ENCODE measurements around the gene APH1B. TPM values are rescaled to one million over a fixed set of nuclear protein-coding genes. Genes with fewer than 3 reads are reported as not detected.

Gene APH1B
- total and polyA plus RNA-seq, 2 experiments from 2014 or later: 19.9 to 29.8 TPM

DNA sequence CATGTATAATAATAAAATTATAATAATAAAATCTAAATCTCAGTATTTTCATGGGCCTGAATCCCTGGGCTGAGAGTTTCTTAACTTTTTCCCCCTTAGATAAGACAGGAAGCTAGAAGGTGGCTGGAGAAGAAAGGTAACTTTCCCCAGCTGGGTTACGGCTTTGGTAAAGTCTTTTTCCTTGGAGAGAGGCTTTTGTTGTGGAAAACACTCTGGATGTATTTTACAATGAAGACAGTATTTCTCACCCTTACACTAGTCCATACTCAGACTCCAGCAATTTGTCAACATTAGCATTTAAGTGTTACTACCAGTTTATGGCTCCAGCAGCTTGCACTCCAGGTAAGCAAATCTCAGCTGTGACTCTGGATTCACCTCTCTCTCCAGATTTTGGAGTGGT lies 34.9 kb downstream of the APH1B start:
- TF ChIP-seq, protein P1, sequence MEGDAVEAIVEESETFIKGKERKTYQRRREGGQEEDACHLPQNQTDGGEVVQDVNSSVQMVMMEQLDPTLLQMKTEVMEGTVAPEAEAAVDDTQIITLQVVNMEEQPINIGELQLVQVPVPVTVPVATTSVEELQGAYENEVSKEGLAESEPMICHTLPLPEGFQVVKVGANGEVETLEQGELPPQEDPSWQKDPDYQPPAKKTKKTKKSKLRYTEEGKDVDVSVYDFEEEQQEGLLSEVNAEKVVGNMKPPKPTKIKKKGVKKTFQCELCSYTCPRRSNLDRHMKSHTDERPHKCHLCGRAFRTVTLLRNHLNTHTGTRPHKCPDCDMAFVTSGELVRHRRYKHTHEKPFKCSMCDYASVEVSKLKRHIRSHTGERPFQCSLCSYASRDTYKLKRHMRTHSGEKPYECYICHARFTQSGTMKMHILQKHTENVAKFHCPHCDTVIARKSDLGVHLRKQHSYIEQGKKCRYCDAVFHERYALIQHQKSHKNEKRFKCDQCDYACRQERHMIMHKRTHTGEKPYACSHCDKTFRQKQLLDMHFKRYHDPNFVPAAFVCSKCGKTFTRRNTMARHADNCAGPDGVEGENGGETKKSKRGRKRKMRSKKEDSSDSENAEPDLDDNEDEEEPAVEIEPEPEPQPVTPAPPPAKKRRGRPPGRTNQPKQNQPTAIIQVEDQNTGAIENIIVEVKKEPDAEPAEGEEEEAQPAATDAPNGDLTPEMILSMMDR (IDR thresholded peaks at IDR 0.05; ENCODE audit: poor library complexity): no peak
- TF ChIP-seq EZH2 (IDR thresholded peaks at IDR 0.05; ENCODE audit: borderline replicate concordance) (no peak), EZH2phosphoT487 (IDR thresholded peaks at IDR 0.05; ENCODE audit: low read depth, severe bottlenecking, unreplicated experiment) (no peak)
- H3K27ac ChIP-seq: no peak overlapping the region
- H4K20me1 ChIP-seq (ENCODE audit: insufficient read depth, poor library complexity, severe bottlenecking): no peaks in the 10 kb centered on the region
- H3K9me2 ChIP-seq (replicated peaks; ENCODE audit: insufficient read depth): no peaks in the 10 kb centered on the region
- no peaks in the 10 kb centered on the region for H3K79me2 ChIP-seq
- no peaks in the 10 kb centered on the region for H3K9me3 ChIP-seq (ENCODE audit: low read depth)
- no peaks in the 10 kb centered on the region for H3K4me1 ChIP-seq (ENCODE audit: insufficient read depth)
- H3K4me2 ChIP-seq: no peak overlapping the region
- H2AFZ ChIP-seq: no peak overlapping the region
- no peak overlapping the region for H3K4me3 ChIP-seq
- no peaks in the 10 kb centered on the region for H3K36me3 ChIP-seq (replicated peaks; ENCODE audit: insufficient read depth, low read depth)
- WGBS (ENCODE audit: low lambda C conversion rate, missing lambda C conversion rate): 93% methylated on average over 1 of the region's 1 CpG
- no peaks in the 10 kb centered on the region for H3K27me3 ChIP-seq
- DNase-seq (ENCODE audit: low spot score): no peak

DNA sequence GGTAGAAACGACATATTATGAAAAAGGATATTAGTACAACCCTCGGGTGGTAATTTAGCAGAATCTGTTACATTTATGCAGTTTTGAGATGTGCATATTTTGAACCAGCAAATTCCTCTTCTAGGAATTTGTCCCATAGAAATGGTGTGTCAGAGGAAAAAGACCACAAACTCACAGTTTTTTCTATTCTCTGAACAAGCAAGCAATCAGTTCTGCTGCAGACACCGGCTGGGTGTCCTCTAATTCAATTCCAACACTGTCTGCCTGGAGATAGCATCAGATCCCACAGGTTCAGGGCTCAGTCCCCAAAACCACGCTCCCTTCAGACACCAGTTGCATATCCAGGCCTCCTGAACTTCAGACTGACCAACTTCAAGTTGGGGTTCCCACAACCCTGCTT lies 36.4 kb downstream of the APH1B start:
- no peaks in the 10 kb centered on the region for H3K79me2 ChIP-seq
- DNase-seq (ENCODE audit: low spot score): no peak

DNA sequence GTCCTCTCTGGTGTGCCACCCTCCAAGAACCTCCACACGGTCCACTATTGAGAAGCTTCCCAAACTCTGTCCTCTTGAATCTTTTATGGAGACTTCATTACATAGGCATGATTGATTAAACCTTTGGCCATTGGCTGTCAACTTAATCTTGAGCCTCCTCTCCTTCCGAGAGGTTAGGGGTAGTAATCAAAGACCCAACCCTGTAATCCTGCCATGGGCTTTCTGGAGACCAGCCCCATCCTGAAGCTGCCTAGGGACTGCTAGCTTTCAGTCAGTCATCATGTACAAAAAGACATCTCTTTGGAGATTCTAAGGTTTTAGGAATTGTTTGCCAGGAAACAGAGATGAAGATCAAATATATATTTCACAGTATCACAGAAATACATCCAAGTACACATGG lies 37.0 kb downstream of the APH1B start:
- Histone ChIP-seq H3K4me2 (no peak overlapping the region), H3K79me2 (no peaks in the 10 kb centered on the region), H3K4me1 (ENCODE audit: insufficient read depth) (no peaks in the 10 kb centered on the region), H3K27me3 (no peaks in the 10 kb centered on the region), H2AFZ (no peak overlapping the region), H3K36me3 (replicated peaks; ENCODE audit: insufficient read depth, low read depth) (no peaks in the 10 kb centered on the region), H3K9me2 (replicated peaks; ENCODE audit: insufficient read depth) (no peaks in the 10 kb centered on the region), H3K27ac (no peak overlapping the region), H3K9me3 (ENCODE audit: low read depth) (no peaks in the 10 kb centered on the region), H3K4me3 (no peak overlapping the region), H4K20me1 (ENCODE audit: insufficient read depth, poor library complexity, severe bottlenecking) (no peaks in the 10 kb centered on the region)
- no peak for TF ChIP-seq EZH2 (IDR thresholded peaks at IDR 0.05; ENCODE audit: borderline replicate concordance)
- no peak for DNase-seq (ENCODE audit: low spot score)
- WGBS (ENCODE audit: low lambda C conversion rate, missing lambda C conversion rate): 78% methylated on average over 2 of the region's 2 CpGs

More for the DNA sequence above, 36.4 kb downstream of the APH1B start:
- no peak overlapping the region for H2AFZ ChIP-seq
- no peaks in the 10 kb centered on the region for H3K9me2 ChIP-seq (replicated peaks; ENCODE audit: insufficient read depth)
- no peaks in the 10 kb centered on the region for H3K27me3 ChIP-seq
- H3K27ac ChIP-seq: no peak overlapping the region
- no peak for TF ChIP-seq EZH2phosphoT487 (IDR thresholded peaks at IDR 0.05; ENCODE audit: low read depth, severe bottlenecking, unreplicated experiment)
- no peak for TF ChIP-seq EZH2 (IDR thresholded peaks at IDR 0.05; ENCODE audit: borderline replicate concordance)
- TF ChIP-seq, protein P1 (IDR thresholded peaks at IDR 0.05; ENCODE audit: poor library complexity): no peak
- no peaks in the 10 kb centered on the region for H3K4me1 ChIP-seq (ENCODE audit: insufficient read depth)
- no peaks in the 10 kb centered on the region for H4K20me1 ChIP-seq (ENCODE audit: insufficient read depth, poor library complexity, severe bottlenecking)
- no peaks in the 10 kb centered on the region for H3K36me3 ChIP-seq (replicated peaks; ENCODE audit: insufficient read depth, low read depth)
- no peak overlapping the region for H3K4me3 ChIP-seq
- H3K4me2 ChIP-seq: no peak overlapping the region
- no peaks in the 10 kb centered on the region for H3K9me3 ChIP-seq (ENCODE audit: low read depth)
- 83% methylated on average over 4 of the region's 4 CpGs for WGBS (ENCODE audit: low lambda C conversion rate, missing lambda C conversion rate)

DNA sequence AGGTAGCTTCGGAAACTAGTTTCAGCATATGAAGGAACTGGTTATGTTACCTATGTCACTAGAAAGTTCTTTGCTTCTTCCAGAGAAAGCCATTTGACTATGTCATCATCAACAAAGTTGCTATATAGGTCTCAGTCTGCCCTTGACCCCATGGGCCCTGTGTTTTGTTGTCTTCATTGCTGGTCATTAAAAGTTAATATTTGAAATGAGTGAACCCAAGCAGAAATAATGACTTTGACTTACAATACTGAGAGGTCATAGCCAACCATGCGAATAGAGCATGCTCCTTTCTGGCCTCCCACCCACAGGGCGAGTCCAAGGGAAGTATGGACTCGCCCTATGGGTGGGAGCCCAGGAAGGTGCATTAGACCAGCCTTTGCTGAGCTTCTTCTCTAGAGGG lies 40.9 kb downstream of the APH1B start:
- no peaks in the 10 kb centered on the region for H3K4me1 ChIP-seq (ENCODE audit: insufficient read depth)
- no peaks in the 10 kb centered on the region for H3K9me3 ChIP-seq (ENCODE audit: low read depth)
- no peaks in the 10 kb centered on the region for H3K36me3 ChIP-seq (replicated peaks; ENCODE audit: insufficient read depth, low read depth)
- H3K4me2 ChIP-seq: no peak overlapping the region
- H3K9me2 ChIP-seq (replicated peaks; ENCODE audit: insufficient read depth): no peaks in the 10 kb centered on the region
- WGBS (ENCODE audit: low lambda C conversion rate, missing lambda C conversion rate): 92% methylated on average over 4 of the region's 4 CpGs
- TF ChIP-seq, protein P1 (IDR thresholded peaks at IDR 0.05; ENCODE audit: poor library complexity): no peak
- TF ChIP-seq EZH2 (IDR thresholded peaks at IDR 0.05; ENCODE audit: borderline replicate concordance) (no peak), EZH2phosphoT487 (IDR thresholded peaks at IDR 0.05; ENCODE audit: low read depth, severe bottlenecking, unreplicated experiment) (no peak)
- H4K20me1 ChIP-seq (ENCODE audit: insufficient read depth, poor library complexity, severe bottlenecking): no peaks in the 10 kb centered on the region
- H3K27ac ChIP-seq: no peak overlapping the region
- H3K4me3 ChIP-seq: no peak overlapping the region
- DNase-seq (ENCODE audit: low spot score): no peak
- H2AFZ ChIP-seq: no peak overlapping the region
- no peaks in the 10 kb centered on the region for H3K27me3 ChIP-seq
- H3K79me2 ChIP-seq: no peaks in the 10 kb centered on the region

Data from hepatocyte (in vitro differentiated cells).